Panc1 (cell line): ENCODE results near the gene ZNF484. TPM values are rescaled to one million over a fixed set of nuclear protein-coding genes. Genes with fewer than 3 reads are reported as not detected.

Source experiments
- ATAC-seq: fragments of 200-7000 bp; cut with Tn5 transposase; 2 replicates; pipeline ENCODE4 v1.9.1; 2020; ENCODE audit warnings: mild to moderate bottlenecking, moderate library complexity
- BruUV-seq: library from RNA; stranded (reverse); fragments of 400-500 nt; replicated peaks from 2 replicates; lab custom pipeline; 2021; lab: Mats Ljungman, UMichigan
- CTCF ChIA-PET: fragments of 300-600 bp; sonication (Branson Sonifier 250); formaldehyde crosslinking; loops from one replicate; lab custom pipeline; 2022; ENCODE audit warnings: antibody characterized with exemption; lab: Charles Lee
- POLR2A ChIA-PET: fragments of 300-600 bp; sonication (Branson Sonifier 250); formaldehyde crosslinking; loops from one replicate; lab custom pipeline; 2022; ENCODE audit warnings: antibody characterized with exemption; lab: Charles Lee
- DNase-seq: peaks from one replicate; pipeline ENCODE4 v3.0.0-alpha.2; 2010; ENCODE audit warnings: low read depth, low spot score
- H3K27ac ChIP-seq: 2 replicates; pipeline ENCODE4 v1.5.1; 2011; ENCODE audit warnings: mild to moderate bottlenecking, low read length, inconsistent platforms
- H3K27me3 ChIP-seq: fragments of 200-500 bp; sonication (Bioruptor generic); 2 replicates; pipeline ENCODE4 v1.6.0; 2014; ENCODE audit warnings: low read length, inconsistent platforms; ENCODE audit not compliant: control insufficient read depth, insufficient read depth
- H3K36me3 ChIP-seq: fragments of 200-500 bp; sonication (Bioruptor generic); 2 replicates; pipeline ENCODE4 v1.5.1; 2014; ENCODE audit warnings: inconsistent platforms, mild to moderate bottlenecking, low read length, moderate library complexity; ENCODE audit not compliant: control insufficient read depth, insufficient read depth
- H3K4me1 ChIP-seq: 2 replicates; pipeline ENCODE4 v1.5.1; 2011; ENCODE audit warnings: inconsistent platforms, mild to moderate bottlenecking, low read length, moderate library complexity; ENCODE audit not compliant: control insufficient read depth, insufficient read depth
- H3K4me3 ChIP-seq, 2 experiments: 2 replicates each; pipeline ENCODE4 v1.5.1; 2011 to 2012; ENCODE audit warnings: low read depth in 2 of 2, low read length in 2 of 2, mild to moderate bottlenecking in 2 of 2, inconsistent platforms in 1 of 2, moderate library complexity in 1 of 2
- H3K9me3 ChIP-seq: fragments of 200-500 bp; sonication (Bioruptor generic); 2 replicates; pipeline ENCODE4 v1.5.1; 2014; ENCODE audit warnings: low read depth, mild to moderate bottlenecking, inconsistent platforms, low read length, moderate library complexity; ENCODE audit not compliant: control insufficient read depth, insufficient read depth
- POLR2AphosphoS5 ChIP-seq: IDR thresholded peaks from 2 replicates; pipeline ENCODE4 v1.6.1; 2012; ENCODE audit warnings: mild to moderate bottlenecking, low read depth, low read length, moderate library complexity
- REST ChIP-seq, 2 experiments: IDR thresholded peaks; 2 replicates each; pipeline ENCODE4 v1.6.1; 2011 to 2012; ENCODE audit warnings: low read depth in 2 of 2, control low read depth in 1 of 2, low read length in 1 of 2, mild to moderate bottlenecking in 1 of 2, moderate library complexity in 1 of 2; ENCODE audit not compliant: insufficient read depth in 1 of 2
- SIN3A ChIP-seq: IDR thresholded peaks from 2 replicates; pipeline ENCODE4 v1.6.1; 2012; ENCODE audit warnings: low read depth, mild to moderate bottlenecking, low read length, moderate library complexity, borderline replicate concordance; ENCODE audit not compliant: insufficient read depth
- TCF7L2 ChIP-seq: IDR thresholded peaks from 2 replicates; pipeline ENCODE4 v1.6.1; 2011; ENCODE audit warnings: mild to moderate bottlenecking, low read depth, low read length, inconsistent platforms
- in situ Hi-C: cut with HindIII; loops from 2 replicates; pipeline ENCODE4 v1.10.0; 2016; ENCODE audit warnings: low sequenced_read_pairs, low pct_unique_long_range_greater_than_20kb
- intact Hi-C: fragments of 100-400 bp; cut with micrococcal nuclease; formaldehyde crosslinking; loops from one replicate; pipeline ENCODE4 v1.10.0; 2022; ENCODE audit not compliant: unreplicated experiment
- total RNA-seq: library from RNA; stranded (reverse); gene quantifications from one replicate; pipeline ENCODE4 v1.2.1, GENCODE V29; 2021; ENCODE audit not compliant: unreplicated experiment
- TF ChIP-seq, protein P1 (sequence below): fragments of 450-650 bp; IDR thresholded peaks from 2 replicates; pipeline ENCODE4 v1.5.1; 2017; ENCODE audit warnings: mild to moderate bottlenecking

The ZNF484 gene
- total RNA-seq, 1 experiment from 2014 or later = 5.4 TPM

- DNase-seq (no peak), ATAC-seq (no peak)
- Histone ChIP-seq H3K27me3 (no peaks in the 10 kb centered on the region), H3K36me3 (no peaks in the 10 kb centered on the region), H3K9me3 (no peaks in the 10 kb centered on the region), H3K27ac (no peak overlapping the region), H3K4me3 (no peak overlapping the region), H3K4me1 (no peaks in the 10 kb centered on the region)
- POLR2A ChIA-PET = no interaction called here
- intact Hi-C loops (no loop called here), in situ Hi-C loops (no loop called here)
- CTCF ChIA-PET = no interaction called here
- no peak for TF ChIP-seq TCF7L2
- TF ChIP-seq POLR2AphosphoS5 = no peak
- TF ChIP-seq, protein P1, sequence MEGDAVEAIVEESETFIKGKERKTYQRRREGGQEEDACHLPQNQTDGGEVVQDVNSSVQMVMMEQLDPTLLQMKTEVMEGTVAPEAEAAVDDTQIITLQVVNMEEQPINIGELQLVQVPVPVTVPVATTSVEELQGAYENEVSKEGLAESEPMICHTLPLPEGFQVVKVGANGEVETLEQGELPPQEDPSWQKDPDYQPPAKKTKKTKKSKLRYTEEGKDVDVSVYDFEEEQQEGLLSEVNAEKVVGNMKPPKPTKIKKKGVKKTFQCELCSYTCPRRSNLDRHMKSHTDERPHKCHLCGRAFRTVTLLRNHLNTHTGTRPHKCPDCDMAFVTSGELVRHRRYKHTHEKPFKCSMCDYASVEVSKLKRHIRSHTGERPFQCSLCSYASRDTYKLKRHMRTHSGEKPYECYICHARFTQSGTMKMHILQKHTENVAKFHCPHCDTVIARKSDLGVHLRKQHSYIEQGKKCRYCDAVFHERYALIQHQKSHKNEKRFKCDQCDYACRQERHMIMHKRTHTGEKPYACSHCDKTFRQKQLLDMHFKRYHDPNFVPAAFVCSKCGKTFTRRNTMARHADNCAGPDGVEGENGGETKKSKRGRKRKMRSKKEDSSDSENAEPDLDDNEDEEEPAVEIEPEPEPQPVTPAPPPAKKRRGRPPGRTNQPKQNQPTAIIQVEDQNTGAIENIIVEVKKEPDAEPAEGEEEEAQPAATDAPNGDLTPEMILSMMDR = no peak
- no peak for TF ChIP-seq REST (IDR thresholded peaks at IDR 0.05; ENCODE audit: insufficient read depth in 1 of 2, low read depth in 2 of 2, low read length in 1 of 2)
- no peak for TF ChIP-seq SIN3A
- BruUV-seq = no TSS peak
Measured at GRCh38 chr9:92897323-92897722, 19.5 kb upstream of the ZNF484 start.

DNA sequence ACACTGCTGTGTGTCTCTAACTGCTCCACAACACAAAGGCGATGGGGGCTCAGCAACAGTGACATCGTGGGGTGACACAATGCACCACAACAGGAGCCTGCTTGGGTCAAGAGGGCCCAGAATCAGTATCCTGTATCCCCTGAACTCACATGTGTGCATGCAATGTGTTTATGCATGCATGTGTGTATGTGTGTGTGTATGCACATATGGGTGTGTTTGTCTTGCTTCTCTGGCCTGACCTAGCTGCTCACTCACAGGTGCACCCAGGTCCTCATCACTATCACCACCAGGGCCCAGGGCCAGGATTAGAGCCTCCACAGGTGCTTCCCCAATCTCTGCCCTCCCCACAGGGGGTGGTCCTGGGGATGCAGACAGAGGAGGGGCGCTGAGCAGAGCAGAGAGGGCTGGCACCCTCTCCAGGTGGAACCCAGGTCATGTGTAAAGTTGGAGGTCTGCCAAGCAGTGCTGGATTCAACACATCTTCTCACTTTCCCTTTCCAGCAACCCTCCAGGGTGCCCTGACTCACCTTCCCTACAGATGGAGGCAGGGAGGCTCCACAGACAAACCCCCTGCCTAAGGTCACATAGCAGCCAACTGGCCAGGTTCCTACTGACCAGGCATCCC lies 18.1 kb upstream of the ZNF484 start:
- intact Hi-C loops (no loop called here), in situ Hi-C loops (no loop called here)
- ATAC-seq (no peak), DNase-seq (no peak)
- H3K9me3 ChIP-seq = no peaks in the 10 kb centered on the region
- ChIA-PET POLR2A (no interaction called here), CTCF (no interaction called here)
- no peaks in the 10 kb centered on the region for H3K36me3 ChIP-seq
- H3K4me1 ChIP-seq = no peaks in the 10 kb centered on the region
- no peak overlapping the region for H3K27ac ChIP-seq
- no peak overlapping the region for H3K4me3 ChIP-seq
- no peak for TF ChIP-seq POLR2AphosphoS5
- TF ChIP-seq SIN3A = no peak
- TF ChIP-seq, protein P1 = no peak
- no peak for TF ChIP-seq TCF7L2
- TF ChIP-seq REST (IDR thresholded peaks at IDR 0.05; ENCODE audit: insufficient read depth in 1 of 2, low read depth in 2 of 2, low read length in 1 of 2) = no peak
- no TSS peak for BruUV-seq
- no peaks in the 10 kb centered on the region for H3K27me3 ChIP-seq
